EH (cell line): ENCODE data around the gene CAPZB.

Experiments
- DNase-seq: peaks from one replicate; pipeline ENCODE4 v3.0.0-alpha.2; 2015; ENCODE audit warnings: low read depth

The CAPZB gene

DNA sequence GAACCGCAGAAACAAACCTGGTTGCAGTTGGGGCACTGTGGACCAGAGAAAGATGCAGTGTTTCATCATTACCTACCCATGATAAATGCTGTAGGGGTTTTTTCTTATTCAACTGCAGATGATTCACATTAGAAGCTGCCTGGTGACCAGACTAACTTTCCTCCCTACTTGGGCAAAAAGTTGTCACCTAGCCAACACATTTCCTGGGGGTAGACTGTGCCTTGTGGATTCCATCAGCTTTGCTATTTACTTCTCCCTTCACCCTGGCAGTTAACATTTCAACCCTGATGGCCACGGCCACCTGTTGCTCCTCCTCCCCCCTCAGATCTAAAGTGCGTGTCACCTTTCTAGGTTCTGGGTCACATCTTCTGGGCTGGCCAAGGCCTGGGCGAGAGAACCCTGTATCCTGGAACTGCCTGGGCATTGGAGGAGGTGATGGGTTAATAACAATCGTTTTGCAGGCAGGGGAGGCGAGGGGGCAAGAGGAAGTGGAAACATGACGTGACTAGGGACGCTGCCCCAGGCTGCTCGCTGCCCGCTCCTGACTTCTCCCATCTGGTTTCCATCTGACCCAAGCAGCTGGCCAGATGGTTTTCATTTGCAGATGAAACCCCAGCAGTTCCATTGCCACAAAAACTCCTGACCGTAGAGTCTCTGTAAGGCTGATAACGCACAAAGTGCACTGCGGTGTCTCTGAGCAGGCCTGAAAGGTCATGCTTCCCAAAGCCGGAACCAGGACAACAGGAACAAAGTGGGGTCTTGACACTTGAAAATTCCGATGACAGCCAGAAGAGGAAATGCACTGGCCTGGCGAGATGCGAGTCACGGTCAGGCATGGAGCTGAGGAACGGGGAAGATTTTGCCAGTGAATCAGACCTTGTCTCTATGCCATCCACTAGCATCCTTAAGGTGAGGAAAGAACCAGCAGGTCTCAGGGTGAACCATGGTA, 36.6 kb downstream of the CAPZB start:
- peak; percentile 97 for DNase-seq

DNA sequence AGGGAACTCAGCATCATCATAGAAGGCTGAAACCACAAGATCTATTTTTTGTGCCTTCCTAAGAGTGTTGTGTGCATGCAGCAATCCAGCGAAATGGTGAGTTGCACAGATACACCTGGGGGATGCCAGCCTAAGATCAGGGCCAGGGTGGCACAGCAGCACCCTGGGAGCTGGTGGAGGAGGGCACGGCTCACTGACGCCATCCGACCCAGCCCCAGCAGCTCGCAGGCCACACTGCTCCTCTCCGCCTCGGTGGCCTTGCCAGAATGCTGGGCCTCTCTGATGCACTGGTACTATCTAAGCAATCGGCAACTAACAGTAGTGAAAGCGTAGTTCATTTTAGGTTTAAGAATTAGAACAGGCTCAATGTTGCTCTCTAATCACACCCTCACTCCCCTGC, 37.8 kb downstream of the CAPZB start:
- DNase-seq: no peak

DNA sequence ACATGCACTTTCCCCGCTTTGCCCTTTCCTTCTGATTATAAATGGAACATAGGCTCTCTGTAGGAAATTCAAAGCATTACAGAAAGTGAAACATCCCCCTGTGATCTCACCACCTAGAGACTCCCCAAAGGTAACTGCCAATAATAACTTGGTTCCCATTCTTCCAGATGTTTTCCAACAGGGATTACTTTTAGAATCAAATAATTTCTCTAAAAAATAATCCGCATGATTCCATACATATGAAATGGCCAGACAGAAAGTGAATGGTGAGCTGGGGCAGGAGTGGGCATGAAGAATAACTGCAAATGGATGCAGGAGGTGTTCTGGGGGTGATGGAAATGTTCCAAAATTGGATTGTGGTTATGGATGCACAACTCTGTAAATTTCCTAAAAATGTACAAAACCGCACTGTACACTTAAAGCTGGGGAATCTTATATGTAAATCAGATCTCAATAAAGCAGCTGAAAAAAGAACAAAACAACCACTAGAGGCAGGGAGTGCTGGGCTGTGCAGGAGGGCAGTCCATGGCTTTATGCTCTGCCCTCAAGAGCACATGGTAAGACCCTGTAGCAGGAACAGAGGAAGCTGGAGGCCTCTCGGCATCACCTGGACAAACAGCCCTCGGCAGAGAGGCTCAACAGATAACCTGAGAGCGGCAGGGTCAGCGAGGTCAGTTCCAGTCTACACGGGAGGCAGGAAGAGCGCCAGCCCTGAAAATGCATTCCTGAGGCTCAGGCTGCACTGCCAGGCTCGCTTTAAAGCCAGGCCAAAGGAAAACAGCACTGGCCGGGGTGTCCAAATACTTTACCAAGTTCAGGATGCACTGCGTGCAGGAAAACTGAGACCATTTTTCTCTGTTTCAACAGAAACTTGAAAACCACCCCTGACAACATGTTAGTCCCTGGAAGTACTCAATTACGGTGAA, 39.7 kb downstream of the CAPZB start:
- DNase-seq: peak; percentile 76

DNA sequence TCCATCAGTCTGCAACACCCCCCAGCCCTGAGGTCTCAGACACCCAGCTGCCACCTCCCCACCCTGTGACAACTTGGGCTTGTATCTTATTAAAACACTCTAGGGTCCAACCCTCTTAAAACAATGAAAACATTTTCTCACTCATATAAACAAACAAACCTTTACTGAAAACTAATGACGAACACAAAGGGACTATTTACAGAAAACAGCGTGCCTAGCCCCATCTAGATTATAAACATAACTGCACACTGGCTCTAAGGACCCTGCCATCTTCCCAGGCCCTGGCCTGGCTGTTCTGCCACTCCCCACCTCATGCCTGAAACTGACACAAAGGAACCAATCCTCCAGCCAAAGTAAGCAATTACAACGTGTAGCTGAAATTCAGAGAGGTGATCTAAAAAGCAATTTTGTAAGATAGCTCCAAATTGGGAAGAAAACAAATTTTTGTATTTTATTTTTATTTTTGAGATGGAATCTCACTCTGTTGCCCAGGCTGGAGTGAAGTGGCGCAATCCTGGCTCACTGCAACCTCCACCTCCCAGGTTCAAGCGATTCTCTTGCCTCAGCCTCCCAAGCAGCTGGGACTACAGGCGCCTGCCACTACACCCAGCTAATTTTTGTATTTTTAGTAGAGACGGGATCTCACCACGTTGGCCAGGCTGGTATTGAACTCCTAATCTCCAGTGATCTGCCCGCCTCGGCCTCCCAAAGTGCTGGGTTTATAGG, 40.9 kb downstream of the CAPZB start:
- DNase-seq: no peak

DNA sequence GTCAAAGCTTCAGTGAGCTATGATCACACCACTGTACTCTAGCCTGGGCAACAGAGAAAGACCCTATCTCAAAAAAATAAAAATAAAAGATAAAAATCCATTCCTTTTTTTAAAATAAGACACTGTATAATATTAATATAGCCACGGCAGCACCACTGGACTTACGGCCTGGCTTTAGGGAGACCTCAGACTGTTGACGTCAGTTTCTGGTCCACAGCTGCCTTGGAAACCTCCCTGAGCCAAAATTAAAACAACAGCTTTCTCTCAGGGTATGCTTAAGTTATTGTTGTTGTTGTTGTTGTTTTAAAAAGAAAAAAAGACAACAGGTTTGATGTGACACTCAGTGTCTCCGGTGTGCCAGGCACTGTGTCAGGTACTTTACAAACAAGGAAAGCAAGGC, 42.0 kb downstream of the CAPZB start:
- DNase-seq: no peak

DNA sequence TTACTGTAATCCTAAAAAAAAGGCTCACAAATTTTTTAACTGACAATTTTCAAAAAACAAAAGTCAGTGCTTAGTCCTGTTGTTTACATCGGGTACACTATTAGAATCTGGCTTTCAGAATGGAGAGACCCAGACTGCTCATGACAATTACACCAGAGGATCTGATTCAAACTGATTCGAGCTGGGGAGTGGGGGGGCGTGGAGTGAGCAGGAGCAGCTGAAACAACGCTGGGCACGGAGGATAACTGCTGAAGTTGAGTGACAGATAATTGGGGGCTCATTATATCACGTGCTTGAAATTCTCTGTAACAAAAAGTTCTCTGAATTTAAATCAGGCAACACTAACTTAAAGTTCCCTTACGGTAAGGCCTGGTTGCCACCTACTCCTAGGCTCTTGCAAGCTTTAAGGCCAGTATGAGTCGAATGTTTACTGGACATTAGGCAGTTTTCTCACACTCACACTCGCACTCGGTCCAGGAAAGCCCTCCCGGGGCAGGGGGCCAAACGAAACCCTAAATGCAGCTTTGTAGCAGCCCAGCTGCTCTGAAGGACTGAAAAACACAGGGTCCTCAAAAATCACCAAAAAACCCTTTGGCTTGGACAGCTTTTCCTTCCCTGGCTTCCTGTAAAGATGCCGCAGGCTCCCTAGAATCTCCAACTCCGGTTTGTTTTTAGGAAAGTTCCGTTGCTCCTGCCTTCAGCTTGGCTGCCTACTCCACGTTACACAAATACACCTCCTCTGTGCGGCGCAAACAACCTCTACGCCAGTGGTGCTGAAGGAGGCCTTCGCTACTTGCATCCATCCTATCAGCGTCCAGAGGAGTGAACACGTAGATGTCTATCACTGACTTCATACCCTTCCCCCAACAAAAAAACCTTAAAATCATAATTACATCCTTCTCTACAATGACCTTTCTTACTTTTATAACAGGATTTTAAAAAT, 42.9 kb downstream of the CAPZB start:
- no peak for DNase-seq

DNA sequence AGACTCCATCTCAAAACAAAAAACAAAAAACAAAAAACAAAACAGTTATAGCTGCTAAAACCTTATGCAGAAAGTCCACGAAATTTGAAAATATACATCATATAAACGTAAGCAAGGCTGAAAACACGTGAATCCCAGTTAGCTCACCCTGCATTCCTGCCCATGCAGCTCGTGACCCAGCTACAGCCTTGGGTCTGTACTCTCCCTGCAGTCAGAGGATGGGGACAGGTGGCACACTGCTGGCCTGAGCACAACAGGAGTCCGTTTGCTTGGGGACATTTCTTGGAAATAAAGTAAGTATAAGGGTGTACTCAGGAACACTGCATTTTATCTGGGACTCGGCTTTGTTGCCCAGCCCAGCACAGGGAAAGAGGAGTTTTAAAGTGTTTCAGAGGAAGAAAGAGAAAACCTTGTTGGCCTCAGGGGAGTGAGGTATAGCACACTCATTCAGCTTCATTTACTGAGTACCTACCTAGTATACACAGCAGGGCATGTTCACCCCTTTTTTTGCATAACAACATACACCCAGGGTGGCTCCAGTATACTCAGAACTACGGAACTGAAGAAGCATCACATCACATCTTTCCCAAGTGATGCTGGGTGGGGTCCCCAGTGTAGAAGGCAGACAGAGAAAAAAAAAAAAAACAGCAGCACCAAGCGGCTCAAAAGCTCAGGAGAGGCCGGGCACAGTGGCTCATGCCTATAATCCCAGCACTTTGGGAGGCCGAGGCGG, 44.1 kb downstream of the CAPZB start:
- DNase-seq: peak; percentile 47

DNA sequence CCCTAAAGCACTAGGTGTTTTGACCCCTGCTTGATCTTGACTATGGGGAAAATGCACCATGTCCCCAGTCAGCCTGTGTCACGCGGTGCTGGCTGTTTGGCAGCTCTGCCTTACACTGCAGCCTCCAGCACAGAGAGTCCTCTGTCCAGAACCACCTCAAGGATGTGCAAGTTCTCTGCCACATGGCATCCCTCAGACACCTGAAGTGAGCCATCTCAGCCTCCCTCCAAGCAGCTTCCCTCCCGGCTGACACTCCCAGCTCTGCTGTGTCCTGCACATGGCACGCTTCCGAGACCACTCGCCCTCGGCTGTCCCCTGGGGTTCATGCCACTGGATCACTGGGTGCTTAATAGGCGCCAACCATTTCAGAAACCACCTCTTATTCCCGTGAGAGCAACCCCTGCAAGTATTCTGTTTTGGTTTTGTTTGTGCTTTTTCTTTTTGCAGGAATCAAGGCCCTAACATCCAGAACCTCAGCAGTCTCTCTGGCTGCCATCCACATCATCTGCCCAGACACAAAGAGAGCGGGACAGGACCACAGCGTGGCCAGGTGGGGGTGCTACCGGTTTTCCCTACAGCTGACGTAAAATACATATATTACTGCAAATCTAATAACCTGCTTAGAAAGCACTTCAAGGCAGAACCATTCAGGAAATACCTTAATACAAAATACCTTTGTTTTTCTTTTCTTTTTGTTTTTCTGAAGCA, 45.7 kb downstream of the CAPZB start:
- DNase-seq: no peak

DNA sequence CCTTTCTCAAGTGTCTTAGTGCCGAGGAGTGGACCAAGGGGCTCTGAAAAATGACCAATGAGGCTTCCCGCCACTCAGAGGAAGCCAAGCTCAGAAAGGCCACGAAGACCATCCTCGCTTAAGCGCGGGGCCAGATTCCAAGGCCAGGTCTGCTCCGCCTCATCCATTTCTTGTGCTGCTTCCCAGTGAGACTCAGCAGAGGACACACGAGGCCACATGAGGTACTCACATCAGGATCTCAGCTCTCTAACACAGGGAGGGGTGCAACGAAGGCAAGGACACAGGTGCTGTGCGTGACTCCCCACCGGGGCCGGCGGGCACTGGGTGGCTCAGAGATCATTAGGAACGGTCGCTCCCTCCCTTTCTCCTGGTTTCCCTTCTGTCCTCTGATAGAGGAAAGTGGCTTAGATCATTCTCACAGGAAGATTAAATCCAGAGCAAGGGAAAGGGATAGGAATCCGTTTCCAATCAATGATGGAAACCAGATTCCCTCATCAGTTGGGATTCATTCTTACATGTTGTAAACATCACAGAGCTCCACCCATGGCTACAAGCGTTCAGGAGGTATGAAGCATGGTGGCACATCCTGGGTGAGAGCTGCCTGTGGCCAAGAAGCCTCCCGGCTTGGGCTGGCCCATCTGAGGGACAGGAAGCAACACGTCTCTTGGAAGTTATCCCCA, 46.7 kb downstream of the CAPZB start:
- DNase-seq: peak; percentile 46

DNA sequence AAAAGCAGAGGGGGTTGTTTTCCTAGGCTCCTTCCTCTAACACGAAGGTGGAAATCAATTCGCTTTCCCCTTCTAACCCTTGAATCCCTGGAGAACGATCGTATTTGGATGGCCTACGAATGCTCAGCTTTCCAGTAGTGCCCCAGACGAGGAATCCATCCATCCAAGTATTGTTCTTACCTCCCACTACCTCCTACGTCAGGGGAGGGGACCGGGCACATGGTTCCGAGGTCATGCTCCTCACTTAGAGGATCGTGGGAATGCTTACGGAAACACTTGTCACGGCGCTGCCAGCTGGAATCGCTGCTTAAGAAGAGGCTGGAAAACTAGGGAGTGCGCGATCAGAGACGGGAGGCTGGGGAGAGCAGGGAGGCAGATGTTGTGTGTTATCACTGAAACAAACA, 47.4 kb downstream of the CAPZB start:
- DNase-seq: no peak

DNA sequence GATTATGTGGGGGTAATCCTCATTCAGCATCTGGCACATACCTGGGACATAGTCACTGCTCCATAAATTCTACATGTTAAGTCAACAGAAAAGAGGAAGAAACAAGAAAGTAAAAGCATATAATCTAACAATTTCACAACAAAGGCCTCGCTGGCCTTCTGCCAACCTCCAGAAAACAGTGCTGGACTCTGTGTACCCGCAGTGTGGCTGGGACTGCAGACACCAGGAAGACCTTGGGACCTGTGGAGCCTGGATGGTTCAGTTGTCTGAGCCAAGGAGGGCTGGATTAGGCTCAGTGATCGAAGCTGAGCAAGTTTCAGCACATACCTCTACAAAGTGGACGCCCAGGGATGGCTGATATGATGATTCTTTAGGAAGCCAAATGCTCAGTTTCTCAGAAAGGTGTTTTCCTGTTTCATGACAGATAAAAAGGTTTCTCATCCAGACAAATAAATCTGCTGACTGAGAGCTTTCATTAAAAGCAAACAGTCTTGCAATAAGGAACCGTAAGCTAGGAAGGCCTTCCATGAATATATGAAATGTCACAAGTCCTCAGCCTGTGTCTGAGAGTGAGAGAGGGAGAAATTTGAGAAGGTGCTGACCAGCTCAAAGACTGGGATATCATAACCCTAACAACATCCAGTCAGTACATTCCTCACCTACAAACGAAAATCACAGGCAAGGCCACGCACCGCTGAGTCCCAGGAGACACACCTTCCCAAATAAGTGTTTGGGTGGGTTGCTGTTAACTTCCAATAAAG, 48.4 kb downstream of the CAPZB start:
- DNase-seq: peak; percentile 78

DNA sequence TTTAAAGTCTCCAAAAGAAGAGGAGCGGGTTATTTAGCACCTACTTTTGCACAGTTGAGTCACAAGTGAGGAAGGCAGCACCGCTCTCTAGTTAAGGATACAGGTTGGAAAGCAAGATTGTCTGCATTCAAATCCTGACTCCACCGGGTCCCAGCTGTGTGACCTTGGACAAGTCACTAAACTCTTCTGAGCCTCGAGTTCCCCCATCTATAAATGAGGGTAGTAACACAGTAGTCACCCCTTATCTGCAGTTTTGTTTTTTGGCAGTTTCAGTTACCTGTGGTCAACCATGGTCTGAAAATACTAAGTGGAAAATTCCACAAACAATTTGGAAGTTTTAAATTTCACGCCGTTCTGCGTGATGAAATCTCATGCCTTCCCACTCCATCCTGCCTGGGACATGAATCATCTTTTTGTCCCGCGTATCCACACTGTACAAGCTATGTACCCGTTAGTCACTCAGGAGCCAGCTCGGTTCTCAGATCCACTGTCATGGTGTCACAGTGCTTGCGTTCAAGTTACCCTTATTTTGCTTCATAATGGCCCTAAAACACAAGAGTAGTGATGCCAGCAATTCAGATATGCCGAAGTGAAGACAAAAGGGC, 49.4 kb downstream of the CAPZB start:
- DNase-seq: peak; percentile 84

DNA sequence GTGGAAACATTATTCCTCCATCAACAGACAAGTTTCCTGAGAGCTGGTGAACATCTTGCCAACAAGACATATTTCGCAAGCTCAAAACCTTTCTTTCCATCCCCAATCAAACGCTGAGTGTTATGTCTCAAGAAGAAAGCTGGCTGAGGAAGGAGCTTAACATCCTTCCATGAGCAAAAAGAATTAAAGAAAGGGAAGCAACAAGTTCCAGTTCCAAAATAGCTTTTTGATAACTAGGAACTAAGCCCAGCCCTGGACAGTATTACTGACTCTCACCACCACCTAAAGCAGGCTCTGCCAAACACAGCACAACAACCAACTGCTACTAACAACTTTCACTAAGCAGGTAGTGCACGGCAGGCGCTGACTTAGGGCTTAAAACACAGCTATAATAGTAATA, 50.2 kb downstream of the CAPZB start:
- peak; percentile 66 for DNase-seq

DNA sequence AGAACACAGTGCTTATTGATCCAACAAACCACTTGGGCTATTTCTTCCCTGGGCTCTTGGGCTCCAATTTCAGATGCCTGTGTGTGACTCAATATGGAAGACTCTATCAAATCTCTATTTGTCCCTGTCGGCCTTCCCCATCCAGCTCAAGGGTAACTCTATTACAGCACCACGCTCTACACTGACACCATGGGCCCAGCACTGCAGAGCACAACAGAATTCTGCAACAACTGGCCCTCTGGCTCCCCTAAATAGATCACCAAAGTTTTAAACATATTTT, 51.7 kb downstream of the CAPZB start:
- DNase-seq: peak; percentile 47

DNA sequence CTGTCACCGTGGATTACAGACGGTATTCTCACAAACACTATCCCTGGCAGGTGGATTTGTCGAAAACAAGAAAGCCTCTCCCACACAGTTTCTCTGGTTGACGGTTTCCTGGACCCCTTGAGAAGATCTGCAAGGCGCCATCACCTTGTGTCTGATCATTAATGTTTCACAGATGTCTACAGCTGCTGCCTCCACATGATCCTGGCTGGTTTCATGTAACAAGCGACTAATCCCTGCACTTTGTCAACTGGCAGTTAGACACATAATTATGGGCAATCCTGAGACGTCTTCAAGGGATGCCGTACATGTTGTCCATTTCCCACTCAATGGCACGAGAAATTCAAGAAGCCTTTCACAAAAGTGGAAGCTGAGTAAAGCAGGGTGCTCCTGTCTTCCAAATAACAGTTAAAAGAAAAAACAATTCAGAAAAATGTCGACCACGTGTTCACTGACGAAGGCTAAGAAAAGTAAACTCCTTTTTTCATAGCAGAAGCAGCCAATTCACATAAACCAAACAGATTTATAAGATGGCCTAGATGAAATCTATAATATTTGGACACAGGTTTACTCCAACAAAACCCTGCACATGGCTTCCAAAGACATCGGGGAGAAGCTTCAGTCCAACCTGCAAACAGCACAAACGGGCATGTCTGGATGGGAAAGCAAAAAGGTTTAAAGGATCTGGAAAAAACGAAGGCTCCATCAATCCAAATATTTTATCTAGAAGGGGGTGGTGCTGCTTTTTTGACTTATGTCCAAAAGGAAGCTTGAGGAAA, 52.2 kb downstream of the CAPZB start:
- DNase-seq: peak; percentile 40

DNA sequence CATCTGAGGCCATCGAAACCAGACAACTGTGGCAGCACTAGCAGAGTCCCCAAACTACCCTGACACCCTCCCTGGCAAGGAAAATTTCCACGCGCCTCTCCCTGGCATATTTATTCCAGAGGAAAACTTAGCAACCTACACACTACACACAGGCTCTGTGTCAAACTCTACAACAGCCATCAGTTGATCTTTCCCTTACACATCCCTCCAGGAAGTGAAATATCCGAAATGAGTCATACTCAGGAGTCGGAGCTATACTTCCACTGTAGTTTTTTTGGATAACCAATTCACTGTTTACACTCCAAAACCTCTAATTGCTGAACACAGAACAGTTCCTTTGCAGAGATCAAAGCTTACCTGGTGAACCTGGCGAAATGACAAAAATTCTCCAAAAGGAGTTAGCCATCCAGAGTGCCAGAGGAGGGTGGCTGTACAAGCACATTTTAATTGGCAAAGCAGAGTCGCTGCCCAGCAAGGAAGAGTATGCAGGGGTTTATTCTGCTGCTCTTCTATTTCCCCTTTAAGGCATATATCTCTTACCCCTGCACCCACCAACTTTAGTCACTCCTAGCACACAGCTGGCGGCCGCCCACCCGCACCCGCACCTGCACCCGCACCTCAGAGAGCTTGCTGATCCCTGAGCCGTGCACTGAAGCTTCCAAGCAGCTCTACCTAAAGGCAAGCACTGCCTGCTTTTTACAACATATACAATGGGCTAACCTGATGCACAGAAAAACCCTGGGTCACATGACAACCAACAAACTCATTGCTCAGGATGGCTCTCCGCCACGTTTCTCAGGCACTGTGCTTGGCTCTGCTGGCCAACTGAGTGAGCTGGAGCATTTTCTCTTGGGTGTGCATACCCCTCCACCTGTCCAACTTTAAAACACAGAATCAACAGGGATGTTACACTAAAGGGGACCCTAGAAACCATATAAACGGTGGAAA, 54.9 kb downstream of the CAPZB start:
- peak; percentile 77 for DNase-seq
